Measurements from ENCODE around the gene PVALB.

DNA sequence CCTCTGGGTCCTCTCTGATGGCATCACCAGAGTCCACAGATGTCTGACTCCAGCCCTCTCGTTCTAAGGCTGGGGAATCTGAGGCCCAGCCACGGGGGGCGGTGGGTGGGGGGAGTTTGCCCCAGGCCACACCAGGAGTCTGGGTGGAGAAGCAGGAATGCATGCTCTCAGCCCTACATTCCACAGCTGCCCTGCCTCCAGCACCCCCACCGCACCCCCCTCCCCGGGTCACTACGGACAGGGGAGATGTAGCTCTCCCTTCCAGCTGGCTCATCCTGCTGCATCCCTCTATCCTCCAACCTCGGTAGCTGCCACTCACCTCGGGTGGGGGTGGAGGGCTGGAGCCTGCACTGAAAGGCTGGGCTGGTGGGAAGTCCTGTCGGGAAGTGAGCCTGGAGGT, 2.3 kb upstream of the PVALB start:
- TF ChIP-seq POLR2A (IDR thresholded peaks at IDR 0.05; ENCODE audit: low read depth, low read length) (no peak), POLR2AphosphoS5 (IDR thresholded peaks at IDR 0.05; ENCODE audit: insufficient read depth, low read depth, low read length) (no peak), EZH2 (IDR thresholded peaks at IDR 0.05; ENCODE audit: borderline replicate concordance, low read depth, low read length, severe bottlenecking) (no peak), MYC (IDR thresholded peaks at IDR 0.05; ENCODE audit: low read depth, low read length) (no peak), GATA2 (IDR thresholded peaks at IDR 0.05; ENCODE audit: insufficient read depth, insufficient read length, low read depth, low read length) (no peak), FOS (IDR thresholded peaks at IDR 0.05; ENCODE audit: borderline replicate concordance, insufficient read depth, low read length) (no peak)
- TF ChIP-seq, protein P1, sequence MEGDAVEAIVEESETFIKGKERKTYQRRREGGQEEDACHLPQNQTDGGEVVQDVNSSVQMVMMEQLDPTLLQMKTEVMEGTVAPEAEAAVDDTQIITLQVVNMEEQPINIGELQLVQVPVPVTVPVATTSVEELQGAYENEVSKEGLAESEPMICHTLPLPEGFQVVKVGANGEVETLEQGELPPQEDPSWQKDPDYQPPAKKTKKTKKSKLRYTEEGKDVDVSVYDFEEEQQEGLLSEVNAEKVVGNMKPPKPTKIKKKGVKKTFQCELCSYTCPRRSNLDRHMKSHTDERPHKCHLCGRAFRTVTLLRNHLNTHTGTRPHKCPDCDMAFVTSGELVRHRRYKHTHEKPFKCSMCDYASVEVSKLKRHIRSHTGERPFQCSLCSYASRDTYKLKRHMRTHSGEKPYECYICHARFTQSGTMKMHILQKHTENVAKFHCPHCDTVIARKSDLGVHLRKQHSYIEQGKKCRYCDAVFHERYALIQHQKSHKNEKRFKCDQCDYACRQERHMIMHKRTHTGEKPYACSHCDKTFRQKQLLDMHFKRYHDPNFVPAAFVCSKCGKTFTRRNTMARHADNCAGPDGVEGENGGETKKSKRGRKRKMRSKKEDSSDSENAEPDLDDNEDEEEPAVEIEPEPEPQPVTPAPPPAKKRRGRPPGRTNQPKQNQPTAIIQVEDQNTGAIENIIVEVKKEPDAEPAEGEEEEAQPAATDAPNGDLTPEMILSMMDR (IDR thresholded peaks at IDR 0.05; ENCODE audit: extremely low read depth in 1 of 2, insufficient read depth in 1 of 2, low read depth in 1 of 2, low read length in 2 of 2) = no peak
- TF ChIP-seq, protein P2, sequence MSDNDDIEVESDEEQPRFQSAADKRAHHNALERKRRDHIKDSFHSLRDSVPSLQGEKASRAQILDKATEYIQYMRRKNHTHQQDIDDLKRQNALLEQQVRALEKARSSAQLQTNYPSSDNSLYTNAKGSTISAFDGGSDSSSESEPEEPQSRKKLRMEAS (IDR thresholded peaks at IDR 0.05; ENCODE audit: insufficient read depth, insufficient read length) = no peak
